Muscle layer of duodenum (tissue), 2 donors: ENCODE measurements around the gene DSG1.

Experiments used
- H3K27ac ChIP-seq: one replicate; pipeline ENCODE4 v1.7.0; 2013; ENCODE audit warnings: mild to moderate bottlenecking, low read length
- H3K27me3 ChIP-seq: one replicate; pipeline ENCODE4 v1.7.0; 2013; ENCODE audit warnings: low read depth, mild to moderate bottlenecking, control low read depth, low read length
- H3K36me3 ChIP-seq, 2 donors: one replicate each; pipeline ENCODE4 v1.7.0; 2013; ENCODE audit warnings: low read length in 2 of 2, control low read depth in 1 of 2, mild to moderate bottlenecking in 1 of 2; ENCODE audit not compliant: insufficient read depth in 2 of 2, control insufficient read depth in 1 of 2
- H3K4me1 ChIP-seq, 2 donors: one replicate each; pipeline ENCODE4 v1.7.0; 2013; ENCODE audit warnings: low read length in 2 of 2, mild to moderate bottlenecking in 2 of 2, control low read depth in 1 of 2, moderate library complexity in 1 of 2; ENCODE audit not compliant: insufficient read depth in 2 of 2, control insufficient read depth in 1 of 2
- H3K4me3 ChIP-seq, 2 donors: one replicate each; pipeline ENCODE4 v1.7.0; 2013; ENCODE audit warnings: low read length in 2 of 2, low read depth in 1 of 2, mild to moderate bottlenecking in 1 of 2
- H3K9me3 ChIP-seq, 2 donors: one replicate each; pipeline ENCODE4 v1.7.0; 2013; ENCODE audit warnings: low read length in 2 of 2, control low read depth in 1 of 2, mild to moderate bottlenecking in 1 of 2; ENCODE audit not compliant: control insufficient read depth in 1 of 2
- donor health status: healthy.

The DSG1 gene

DNA sequence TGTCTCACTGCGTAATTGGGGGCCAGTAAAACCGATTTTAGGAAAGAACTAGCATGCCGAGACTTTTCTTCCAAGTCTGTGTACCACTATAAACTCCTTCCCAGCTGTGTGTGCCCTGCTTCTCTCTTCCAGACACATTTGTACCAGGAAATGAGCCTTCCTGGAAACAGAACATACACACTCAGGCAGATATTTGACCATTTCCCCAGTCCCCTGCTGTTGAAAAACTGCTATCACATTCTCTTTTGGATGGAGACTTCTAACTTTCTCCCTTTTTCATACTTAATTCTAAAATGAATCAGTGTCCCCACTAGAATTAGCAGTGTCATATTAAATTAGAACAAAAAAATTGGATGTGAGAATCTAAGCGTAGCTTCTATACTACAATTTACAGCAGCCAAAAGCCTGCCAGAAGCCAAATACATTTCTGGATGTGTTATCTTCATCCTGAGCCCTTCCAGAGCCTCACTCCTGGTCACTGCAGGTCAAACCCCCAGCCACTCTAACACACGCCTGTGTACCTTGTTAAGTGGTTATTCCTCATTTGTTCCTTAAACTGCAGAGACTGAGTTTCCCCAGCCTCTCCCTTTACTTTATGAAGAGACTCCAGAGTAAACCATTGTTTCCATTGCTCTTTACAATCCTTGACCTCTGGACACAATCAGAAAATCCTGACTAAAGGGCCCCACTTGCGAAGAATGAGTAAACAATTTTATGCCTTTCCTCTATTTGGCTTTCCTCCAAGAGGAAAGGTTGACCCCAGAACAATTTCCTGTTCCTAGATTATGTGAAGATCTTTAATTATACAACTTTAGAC lies 79.0 kb downstream of the DSG1 start:
- Histone ChIP-seq H3K27ac (peak overlapping the region; percentile 62), H3K4me1 (peaks cover 0 to 7% of the 10 kb centered on the region in 2 donors), H3K4me3 (no peak overlapping the region), H3K27me3 (no peaks in the 10 kb centered on the region), H3K36me3 (no peaks in the 10 kb centered on the region), H3K9me3 (no peaks in the 10 kb centered on the region)

DNA sequence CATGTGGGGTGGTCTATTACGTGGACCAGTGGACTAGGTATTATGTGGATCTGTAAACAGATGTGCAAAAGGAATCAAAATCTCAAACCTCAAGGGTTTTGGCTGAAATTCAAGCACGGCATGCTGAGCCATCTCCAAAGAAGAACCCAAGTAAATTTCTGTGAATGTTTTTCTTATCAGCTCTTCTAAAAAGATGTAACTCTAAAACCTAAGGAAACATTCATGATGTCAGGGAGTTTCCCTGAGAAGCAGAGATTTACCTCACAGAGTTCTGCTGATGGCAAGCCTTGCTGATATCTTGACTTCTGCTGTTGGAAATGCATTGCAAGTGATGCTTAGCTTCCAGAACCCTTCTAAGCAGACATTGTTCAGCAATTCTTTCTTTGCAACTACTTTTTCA lies 80.2 kb downstream of the DSG1 start:
- H3K4me3 ChIP-seq: no peak overlapping the region

DNA sequence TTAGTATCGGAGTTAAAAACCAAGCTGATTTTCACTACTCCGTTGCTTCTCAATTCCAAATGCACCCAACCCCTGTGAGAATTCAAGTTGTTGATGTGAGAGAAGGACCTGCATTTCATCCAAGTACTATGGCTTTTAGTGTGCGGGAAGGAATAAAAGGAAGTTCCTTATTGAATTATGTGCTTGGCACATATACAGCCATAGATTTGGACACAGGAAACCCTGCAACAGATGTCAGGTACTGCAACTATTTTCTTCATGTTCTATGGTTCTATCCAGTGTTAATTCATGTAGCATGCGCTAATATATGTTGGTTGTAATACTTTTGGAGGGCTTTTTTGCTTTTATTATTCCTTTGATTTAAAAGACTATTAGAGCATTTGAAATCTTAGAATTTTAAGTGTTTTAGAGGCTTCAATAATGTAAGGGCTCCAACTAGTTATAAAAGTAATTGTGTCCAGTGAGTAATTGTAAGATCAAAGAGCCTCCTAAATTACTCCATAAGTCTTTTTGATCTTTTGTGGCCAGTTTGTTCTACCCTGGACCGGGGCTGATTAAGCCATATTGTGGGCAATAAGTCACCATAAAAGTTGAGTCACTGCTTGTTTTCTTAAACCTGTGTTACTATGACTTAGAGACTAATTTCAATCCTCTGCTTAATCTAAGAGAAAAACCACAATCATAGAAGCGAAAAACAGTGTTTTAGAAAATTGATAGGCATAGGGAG lies 81.5 kb downstream of the DSG1 start:
- Histone ChIP-seq H3K9me3 (no peaks in the 10 kb centered on the region), H3K27me3 (no peaks in the 10 kb centered on the region), H3K27ac (peak overlapping the region; percentile 45), H3K36me3 (no peaks in the 10 kb centered on the region), H3K4me1 (peaks cover 0 to 7% of the 10 kb centered on the region in 2 donors), H3K4me3 (no peak overlapping the region)

More for the DNA sequence above, 80.2 kb downstream of the DSG1 start:
- H3K27ac ChIP-seq: no peak overlapping the region
- no peaks in the 10 kb centered on the region for H3K27me3 ChIP-seq
- H3K4me1 ChIP-seq: peaks cover 0 to 7% of the 10 kb centered on the region in 2 donors
- no peaks in the 10 kb centered on the region for H3K9me3 ChIP-seq
- no peaks in the 10 kb centered on the region for H3K36me3 ChIP-seq

DNA sequence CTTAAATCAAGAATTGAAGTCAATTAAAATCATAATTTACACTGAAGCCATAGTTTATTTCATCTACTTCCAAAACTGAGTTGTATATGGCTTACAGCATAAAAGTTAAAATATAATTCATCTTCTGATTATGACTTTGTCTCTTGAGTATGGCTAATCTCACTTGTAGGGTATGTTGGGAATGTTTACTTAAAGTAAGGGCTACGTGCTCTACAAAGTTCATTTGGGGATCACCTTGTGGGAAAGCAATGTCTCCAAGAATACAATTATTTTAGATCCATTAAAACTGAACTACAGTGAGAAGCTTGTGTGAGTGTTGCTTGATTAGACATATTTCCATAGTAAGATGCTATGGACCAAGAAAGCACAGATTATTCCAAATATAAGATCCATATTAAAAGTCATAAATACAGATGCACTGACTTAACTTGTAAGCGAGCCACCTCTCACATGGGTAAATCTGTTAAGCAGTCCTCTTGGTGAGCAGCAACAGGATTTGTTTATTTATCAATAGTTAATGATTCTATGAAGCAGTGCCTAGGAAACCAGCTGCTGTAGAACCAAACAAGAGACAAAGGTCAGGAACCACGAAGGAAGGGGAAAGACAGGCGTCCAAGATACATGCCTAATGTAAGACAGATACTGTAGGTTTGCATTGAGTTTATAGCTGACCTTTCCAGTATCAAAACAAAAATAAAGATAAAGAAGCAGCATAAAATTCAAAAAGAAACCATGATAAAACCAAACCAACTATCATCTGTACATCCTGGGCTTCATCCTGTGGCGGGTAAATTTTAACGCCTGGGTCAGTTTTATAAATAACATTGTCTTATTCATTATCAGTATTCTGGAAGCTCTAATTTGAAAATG lies 83.4 kb downstream of the DSG1 start:
- Histone ChIP-seq H3K36me3 (no peaks in the 10 kb centered on the region), H3K4me1 (peaks cover 0 to 7% of the 10 kb centered on the region in 2 donors), H3K27ac (no peak overlapping the region), H3K4me3 (no peak overlapping the region), H3K9me3 (no peaks in the 10 kb centered on the region), H3K27me3 (no peaks in the 10 kb centered on the region)

DNA sequence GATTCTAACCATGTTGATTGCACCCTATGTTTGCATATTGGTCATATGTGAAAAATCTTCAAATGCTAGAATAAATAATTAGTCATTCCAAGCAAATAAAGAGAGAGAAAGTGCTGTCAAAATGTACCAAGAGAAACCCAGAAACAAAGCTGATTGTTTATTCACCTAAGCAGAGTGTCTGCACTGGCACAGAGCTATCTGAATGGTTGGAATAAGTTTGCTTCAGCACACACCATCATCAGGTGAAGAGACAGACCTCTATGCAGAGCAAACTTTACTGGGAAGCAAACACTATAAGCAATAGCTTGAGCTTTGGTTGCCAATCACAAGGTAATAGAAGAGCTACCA lies 84.0 kb downstream of the DSG1 start:
- peaks cover 0 to 3% of the 10 kb centered on the region in 2 donors for H3K4me1 ChIP-seq
- no peak overlapping the region for H3K4me3 ChIP-seq
- H3K36me3 ChIP-seq: no peaks in the 10 kb centered on the region
- H3K27ac ChIP-seq: no peak overlapping the region
- H3K27me3 ChIP-seq: no peaks in the 10 kb centered on the region
- H3K9me3 ChIP-seq: no peaks in the 10 kb centered on the region

DNA sequence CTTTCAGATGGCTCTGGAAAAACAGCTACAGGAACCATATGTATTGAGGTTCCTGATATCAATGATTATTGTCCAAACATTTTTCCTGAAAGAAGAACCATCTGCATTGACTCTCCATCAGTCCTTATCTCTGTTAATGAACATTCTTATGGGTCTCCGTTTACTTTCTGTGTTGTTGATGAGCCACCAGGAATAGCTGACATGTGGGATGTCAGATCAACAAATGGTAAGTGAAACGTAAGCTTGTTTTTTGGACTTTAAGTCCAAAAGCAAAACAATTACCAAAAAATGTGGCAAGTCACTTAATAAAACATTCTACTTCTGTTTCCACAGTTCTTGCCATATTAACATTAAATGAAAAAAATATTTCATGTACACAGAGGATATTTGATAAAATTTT lies 85.4 kb downstream of the DSG1 start:
- Histone ChIP-seq H3K36me3 (no peaks in the 10 kb centered on the region), H3K4me1 (no peaks in the 10 kb centered on the region), H3K27me3 (no peaks in the 10 kb centered on the region), H3K27ac (no peak overlapping the region), H3K9me3 (no peaks in the 10 kb centered on the region), H3K4me3 (no peak overlapping the region)
